Measurements from ENCODE around the gene WFDC10B. TPM values are rescaled to one million over a fixed set of nuclear protein-coding genes. Genes with fewer than 3 reads are reported as not detected.
A peak's percentile ranks its signal among the peaks of the same experiment; 100 is the strongest.
"Not testable (repeated sequence)": the region's sequence is repeated elsewhere in the genome, so short reads cannot be mapped to it uniquely, and the experiment has no call there.

The WFDC10B gene
- total RNA-seq (not detected), polyA plus RNA-seq (not detected), total RNA-seq (0 reads per million in 6 experiments)

DNA sequence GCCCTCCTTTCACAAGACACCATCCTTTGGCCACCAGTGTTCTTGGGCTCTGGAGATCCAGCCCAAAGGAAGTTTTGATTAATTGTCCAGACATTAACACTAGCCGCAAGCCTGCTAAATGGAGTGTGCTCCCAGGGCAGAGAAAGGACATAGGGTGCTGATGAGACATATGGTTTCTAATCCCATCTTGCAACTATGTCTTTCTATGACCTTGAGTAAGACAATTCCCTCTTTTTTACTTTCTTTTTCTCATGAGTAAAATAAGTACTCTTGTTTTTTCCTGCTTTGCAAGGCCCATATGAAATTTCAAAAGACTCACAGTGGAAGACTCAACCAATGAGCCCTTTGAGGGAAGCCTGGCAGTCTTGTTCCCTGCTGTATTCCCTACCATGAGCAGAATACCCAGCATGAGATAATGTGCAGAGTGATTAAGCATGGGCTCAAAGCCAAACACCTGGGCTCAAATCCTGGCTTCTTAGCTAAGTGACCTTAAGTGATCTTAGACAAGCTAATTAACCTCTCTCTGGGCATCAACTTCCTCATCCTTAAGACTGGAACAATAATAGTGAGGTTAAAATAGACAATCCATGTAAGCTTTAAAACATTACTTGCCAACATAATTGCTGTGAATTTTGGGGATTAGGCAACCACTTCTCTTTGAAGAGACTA lies at the start of gene WFDC10B:
Gene WFDC10B (minus strand): TSS at position 51 of the 669 bp plus-strand sequence. CDS start 19,027 bp downstream, outside the sequence.
- Mint-ChIP-seq H3K27me3 (peaks cover 3 to 38% (median 24%) of the 10 kb centered on the region in 5 donors), H3K4me3 (no peak within 1 kb of the TSS), H3K27ac (peak within 1 kb of the TSS in 1 of 10 donors; percentile 36), H3K36me3 (no peaks in the 10 kb centered on the region), H3K9me3 (no peaks in the 10 kb centered on the region), H3K4me1 (no peaks in the 10 kb centered on the region)
- ATAC-seq (no peak), DNase-seq (no peak)
- POLR2A ChIA-PET = no interaction called here

DNA sequence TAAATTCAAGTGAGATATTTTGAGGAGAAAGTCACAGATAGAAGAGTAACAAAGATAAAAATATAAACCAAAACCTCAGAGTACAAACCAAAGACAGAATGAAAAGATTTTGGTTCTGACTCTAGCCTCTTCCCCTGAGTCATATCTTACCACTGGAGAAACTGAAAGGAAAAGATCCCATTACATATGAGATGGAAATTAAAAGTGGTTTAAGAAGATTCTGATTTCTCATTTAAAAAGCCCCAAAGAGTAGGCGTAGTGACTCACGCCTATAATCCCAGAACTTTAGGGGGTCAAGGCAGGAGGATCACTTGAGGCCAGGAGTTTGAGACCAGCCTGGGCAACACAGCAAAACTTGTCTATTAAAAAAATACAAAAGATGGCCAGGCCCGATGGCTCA lies 47.9 kb upstream of the WFDC10B start:
- H3K4me3 Mint-ChIP-seq = no peak overlapping the region
- POLR2A ChIA-PET = no interaction called here
- DNase-seq (no peak), ATAC-seq (no peak)
- peaks cover 0 to 14% (median 4%) of the 10 kb centered on the region in 9 donors for H3K9me3 Mint-ChIP-seq
- peak overlapping the region in 1 of 10 donors; percentile 44 for H3K27ac Mint-ChIP-seq
- H3K27me3 Mint-ChIP-seq = peaks cover 3 to 21% (median 15%) of the 10 kb centered on the region in 5 donors
- no peaks in the 10 kb centered on the region for H3K4me1 Mint-ChIP-seq
- H3K36me3 Mint-ChIP-seq = peaks cover 0 to 10% (median 0%) of the 10 kb centered on the region in 3 donors

DNA sequence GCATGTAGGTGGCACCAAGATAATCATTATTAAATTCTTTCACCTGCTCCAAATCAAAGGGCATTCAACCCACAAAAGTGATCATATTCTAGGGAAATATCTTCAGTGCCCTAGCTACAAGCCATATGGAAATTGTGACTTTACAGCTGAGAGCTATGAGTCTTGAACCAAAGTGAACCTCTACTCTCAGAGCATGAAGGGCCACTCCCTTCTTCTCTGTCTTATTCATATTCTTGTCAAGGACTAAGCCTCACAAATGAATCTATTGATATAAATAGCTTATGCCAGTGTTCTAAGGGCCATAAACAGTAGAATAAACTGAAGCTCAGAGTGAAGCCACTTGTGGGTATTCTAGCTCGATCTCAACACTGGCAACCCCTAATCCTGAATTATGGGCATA lies 46.9 kb upstream of the WFDC10B start:
- Mint-ChIP-seq H3K27me3 (peaks cover 4 to 30% (median 16%) of the 10 kb centered on the region in 5 donors), H3K27ac (no peak overlapping the region), H3K4me3 (no peak overlapping the region), H3K36me3 (peaks cover 0 to 10% (median 0%) of the 10 kb centered on the region in 3 donors), H3K9me3 (peaks cover 0 to 14% (median 4%) of the 10 kb centered on the region in 9 donors), H3K4me1 (no peaks in the 10 kb centered on the region)
- POLR2A ChIA-PET = no interaction called here
- ATAC-seq = no peak
- DNase-seq = no peak

DNA sequence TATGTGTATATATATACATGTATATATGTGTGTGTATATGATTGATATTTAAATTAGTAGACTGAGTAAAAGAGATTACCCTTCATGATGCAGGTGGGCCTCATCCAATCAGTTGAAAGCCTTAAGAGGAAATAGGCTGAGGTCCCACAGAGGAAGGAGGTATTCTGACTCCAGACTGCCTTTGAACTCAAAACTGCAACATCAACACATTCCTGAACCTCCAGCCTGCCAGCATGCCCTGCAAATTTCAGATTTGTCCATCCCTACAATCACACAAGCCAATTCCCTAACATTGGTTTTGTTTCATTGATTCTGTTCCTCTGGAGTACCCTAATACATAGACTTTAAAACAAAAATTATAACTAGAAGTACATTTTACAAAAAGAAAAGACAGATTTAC lies 40.2 kb upstream of the WFDC10B start:
- Mint-ChIP-seq H3K27ac (no peak overlapping the region), H3K27me3 (peaks cover 8 to 37% (median 19%) of the 10 kb centered on the region in 5 donors), H3K4me3 (no peak overlapping the region), H3K9me3 (no peaks in the 10 kb centered on the region), H3K4me1 (no peaks in the 10 kb centered on the region), H3K36me3 (no peaks in the 10 kb centered on the region)
- no peak for ATAC-seq
- POLR2A ChIA-PET = no interaction called here
- DNase-seq = no peak

DNA sequence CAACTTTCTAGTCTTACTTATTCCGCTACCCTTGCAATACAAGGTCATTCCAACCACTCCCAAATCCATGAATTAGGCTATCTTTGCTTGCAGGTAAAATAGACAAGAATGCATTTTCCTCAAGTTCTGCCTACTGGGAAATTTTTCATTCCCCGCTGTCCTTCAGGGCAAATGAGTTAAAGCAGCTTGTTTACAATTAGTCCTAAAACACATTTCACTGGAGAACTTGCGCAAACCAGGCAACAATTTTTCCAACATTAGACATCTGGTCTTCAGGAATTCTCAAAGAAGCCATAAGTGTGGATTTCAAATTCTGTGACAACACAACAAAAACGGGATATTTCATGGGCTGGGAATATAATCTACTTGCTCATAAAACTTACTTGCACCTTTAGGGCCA lies 37.8 kb upstream of the WFDC10B start:
- ATAC-seq (no peak), DNase-seq (no peak)
- Mint-ChIP-seq H3K27me3 (peaks cover 7 to 24% (median 12%) of the 10 kb centered on the region in 5 donors), H3K9me3 (peaks cover 0 to 2% (median 0%) of the 10 kb centered on the region in 9 donors), H3K4me3 (no peak overlapping the region), H3K4me1 (no peaks in the 10 kb centered on the region), H3K36me3 (no peaks in the 10 kb centered on the region), H3K27ac (no peak overlapping the region)
- POLR2A ChIA-PET = no interaction called here

DNA sequence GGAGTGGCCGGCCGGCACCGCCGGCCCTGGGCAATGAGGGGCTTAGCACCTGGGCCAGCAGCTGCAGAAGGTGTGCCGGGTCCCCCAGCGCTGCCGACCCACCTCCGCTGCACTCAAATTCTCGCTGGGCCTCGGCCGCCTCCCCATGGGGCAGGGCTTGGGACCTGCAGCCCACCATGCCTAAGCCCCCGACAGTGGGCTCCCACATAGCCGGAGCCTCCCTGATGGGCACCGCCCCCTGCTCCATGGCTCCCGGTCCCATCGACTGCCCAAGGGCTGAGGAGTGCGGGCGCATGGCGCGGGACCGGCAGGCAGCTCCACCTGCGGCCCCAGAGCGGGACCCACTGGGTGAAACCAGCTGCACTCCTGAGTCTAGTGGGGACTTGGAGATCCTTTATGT lies 31.2 kb upstream of the WFDC10B start:
- H3K4me1 Mint-ChIP-seq = no peaks in the 10 kb centered on the region
- no peak overlapping the region for H3K27ac Mint-ChIP-seq
- no peak overlapping the region for H3K4me3 Mint-ChIP-seq
- DNase-seq (no peak), ATAC-seq (no peak)
- H3K9me3 Mint-ChIP-seq = peaks cover 0 to 28% (median 24%) of the 10 kb centered on the region in 9 donors
- H3K27me3 Mint-ChIP-seq = peaks cover 10 to 55% (median 29%) of the 10 kb centered on the region in 5 donors
- POLR2A ChIA-PET = no interaction called here
- H3K36me3 Mint-ChIP-seq = peaks cover 0 to 24% (median 3%) of the 10 kb centered on the region in 3 donors

DNA sequence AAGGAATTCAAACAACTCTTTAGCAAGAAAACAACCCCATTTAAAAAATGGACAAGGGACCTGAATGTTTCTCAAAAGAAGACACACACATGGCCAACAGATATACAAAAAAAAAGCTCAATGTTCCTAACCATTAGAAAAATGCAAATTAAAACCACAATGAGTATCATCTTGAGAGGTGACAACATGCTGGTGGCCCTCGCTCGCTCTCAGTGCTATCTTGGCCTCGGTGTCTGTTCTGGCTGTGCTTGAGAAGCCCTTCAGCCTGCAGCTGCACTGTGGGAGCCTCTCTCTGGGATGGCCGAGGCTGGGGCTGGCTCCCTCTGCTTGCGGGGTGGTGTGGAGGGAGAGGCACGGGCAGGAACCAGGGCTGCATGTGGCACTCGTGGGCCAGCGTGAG lies 30.7 kb upstream of the WFDC10B start:
- no peak for DNase-seq
- POLR2A ChIA-PET = no interaction called here
- ATAC-seq = no peak
- Mint-ChIP-seq H3K27ac (no peak overlapping the region), H3K27me3 (peaks cover 12 to 55% (median 32%) of the 10 kb centered on the region in 5 donors), H3K36me3 (peaks cover 0 to 27% (median 3%) of the 10 kb centered on the region in 3 donors), H3K4me1 (no peaks in the 10 kb centered on the region), H3K9me3 (peaks cover 0 to 31% (median 26%) of the 10 kb centered on the region in 9 donors), H3K4me3 (no peak overlapping the region)

DNA sequence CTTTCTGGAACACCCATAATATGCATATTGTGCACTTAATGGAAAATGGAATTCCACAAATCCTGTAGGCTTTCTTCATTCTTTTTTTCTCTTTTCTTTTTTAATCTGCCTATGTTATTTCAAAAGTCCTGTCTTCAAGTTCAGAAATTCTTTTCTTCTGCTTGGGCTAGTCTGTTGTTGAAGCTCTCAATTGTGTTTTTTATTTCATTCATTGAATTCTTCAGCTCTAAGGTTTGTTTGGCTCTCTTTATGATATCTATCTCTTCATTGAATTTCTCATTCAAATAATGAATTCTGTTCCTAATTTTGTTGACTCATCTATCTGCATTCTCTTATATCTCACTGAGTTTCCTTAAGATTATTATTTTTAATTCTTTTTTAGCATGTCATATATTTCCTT lies 27.4 kb upstream of the WFDC10B start:
- no peak for ATAC-seq
- POLR2A ChIA-PET = no interaction called here
- Mint-ChIP-seq H3K27me3 (peaks cover 9 to 49% (median 29%) of the 10 kb centered on the region in 5 donors), H3K27ac (no peak overlapping the region), H3K4me1 (no peaks in the 10 kb centered on the region), H3K9me3 (peaks cover 0 to 33% (median 30%) of the 10 kb centered on the region in 9 donors), H3K36me3 (peaks cover 0 to 27% (median 3%) of the 10 kb centered on the region in 3 donors), H3K4me3 (no peak overlapping the region)
- no peak for DNase-seq

DNA sequence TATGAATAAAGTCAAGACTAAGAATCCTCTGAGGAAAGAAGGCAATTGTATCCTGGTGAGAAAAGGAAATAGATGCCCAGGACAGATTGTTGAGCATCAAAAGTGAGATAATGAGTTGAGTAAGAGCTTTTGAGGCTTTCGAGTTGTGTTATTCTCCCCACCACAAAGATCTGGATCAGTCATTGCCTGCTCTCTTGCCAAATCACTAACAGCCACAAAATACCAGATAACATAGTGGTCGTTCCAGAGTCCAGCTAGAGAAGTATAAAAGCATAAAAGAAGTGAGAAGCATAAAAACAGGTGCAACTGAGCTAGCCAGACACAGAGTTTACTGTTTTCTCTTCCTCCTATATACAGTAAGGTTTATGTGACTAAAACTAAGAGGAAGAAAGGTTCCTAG lies 22.2 kb upstream of the WFDC10B start:
- peak overlapping the region in 1 of 10 donors; percentile 79 for H3K27ac Mint-ChIP-seq
- ATAC-seq = no peak
- H3K27me3 Mint-ChIP-seq = peaks cover 4 to 47% (median 17%) of the 10 kb centered on the region in 5 donors
- POLR2A ChIA-PET = no interaction called here
- H3K4me3 Mint-ChIP-seq = no peak overlapping the region
- peaks cover 0 to 12% (median 2%) of the 10 kb centered on the region in 3 donors for H3K36me3 Mint-ChIP-seq
- peaks cover 0 to 21% (median 15%) of the 10 kb centered on the region in 9 donors for H3K9me3 Mint-ChIP-seq
- no peaks in the 10 kb centered on the region for H3K4me1 Mint-ChIP-seq
- DNase-seq = no peak

DNA sequence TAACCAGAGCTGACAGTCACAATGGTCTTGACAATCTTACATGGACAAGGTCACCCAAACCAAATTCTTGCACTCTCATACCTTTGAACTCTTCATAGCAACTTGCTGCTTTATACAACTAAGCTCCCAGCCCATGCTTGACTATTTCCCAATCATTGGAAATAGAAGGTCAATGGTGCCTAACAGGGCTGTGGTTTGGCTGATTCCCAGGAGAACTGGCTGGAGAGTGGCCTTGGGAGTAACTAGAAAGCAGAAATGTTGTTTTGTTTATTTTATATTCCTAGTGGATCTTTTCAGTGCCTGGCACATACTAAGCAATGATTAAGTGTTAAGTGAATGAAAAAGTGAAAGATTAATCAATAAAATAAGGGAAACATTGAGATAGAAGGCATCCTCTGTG lies 20.3 kb upstream of the WFDC10B start:
- ATAC-seq = no peak
- no peak overlapping the region for H3K4me3 Mint-ChIP-seq
- POLR2A ChIA-PET = no interaction called here
- H3K27ac Mint-ChIP-seq = no peak overlapping the region
- peaks cover 0 to 5% (median 0%) of the 10 kb centered on the region in 9 donors for H3K9me3 Mint-ChIP-seq
- no peak for DNase-seq
- no peaks in the 10 kb centered on the region for H3K36me3 Mint-ChIP-seq
- peaks cover 4 to 34% (median 10%) of the 10 kb centered on the region in 5 donors for H3K27me3 Mint-ChIP-seq
- no peaks in the 10 kb centered on the region for H3K4me1 Mint-ChIP-seq

DNA sequence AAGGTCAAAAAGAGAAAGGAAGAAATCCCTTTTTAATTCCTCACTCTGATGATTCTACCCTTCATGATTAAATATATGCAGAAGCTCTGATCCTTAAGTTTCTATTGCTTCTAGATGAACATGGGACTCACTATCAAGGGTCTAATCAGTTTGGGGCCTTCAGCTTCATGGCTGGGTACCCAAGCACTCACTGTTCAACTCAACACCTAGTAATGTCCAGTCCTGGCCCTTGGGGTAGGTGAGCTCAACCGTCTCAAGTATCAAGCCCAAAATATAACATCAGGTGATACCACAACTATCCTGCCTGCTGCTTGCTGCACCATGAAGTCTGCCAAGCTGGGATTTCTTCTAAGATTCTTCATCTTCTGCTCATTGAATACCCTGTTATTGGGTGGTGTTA lies 17.2 kb upstream of the WFDC10B start, which contains the start of gene SPINT4:
Gene SPINT4 (plus strand): TSS at position 301 of the 400 bp plus-strand sequence. CDS start 21 bp downstream, at position 322.
- ATAC-seq (no peak), DNase-seq (no peak)
- Mint-ChIP-seq H3K27me3 (peaks cover 4 to 45% (median 18%) of the 10 kb centered on the region in 5 donors), H3K4me3 (no peak within 1 kb of the TSS), H3K36me3 (peaks cover 0 to 2% (median 0%) of the 10 kb centered on the region in 3 donors), H3K27ac (no peak within 1 kb of the TSS), H3K9me3 (peaks cover 0 to 7% (median 2%) of the 10 kb centered on the region in 9 donors), H3K4me1 (no peaks in the 10 kb centered on the region)
- POLR2A ChIA-PET = no interaction called here

DNA sequence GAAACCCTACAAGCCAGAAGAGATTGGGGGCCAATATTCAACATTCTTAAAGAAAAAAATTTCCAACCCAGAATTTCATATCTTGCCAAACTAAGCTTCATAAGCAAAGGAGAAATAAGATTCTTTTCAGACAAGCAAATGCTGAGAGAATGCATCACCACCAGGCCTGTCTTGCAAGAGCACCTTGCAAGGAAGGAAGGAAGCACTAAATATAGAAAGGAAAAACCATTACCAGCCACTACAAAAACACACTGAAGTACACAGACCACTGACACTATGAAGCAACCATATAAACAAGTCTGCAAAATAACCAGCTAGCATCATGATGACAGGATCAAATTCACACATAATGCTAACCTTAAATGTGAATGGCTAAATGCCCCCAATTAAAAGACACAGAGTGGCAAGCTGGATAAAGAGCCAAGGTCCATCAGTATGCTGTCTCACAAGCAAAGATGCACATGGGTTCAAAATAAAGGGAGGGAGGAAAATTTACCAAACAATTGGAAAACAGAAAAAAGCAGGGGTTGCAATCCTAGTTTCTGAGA lies 11.4 kb upstream of the WFDC10B start:
- H3K4me3 Mint-ChIP-seq = peak overlapping the region in 2 of 10 donors; percentile 12 to 26

DNA sequence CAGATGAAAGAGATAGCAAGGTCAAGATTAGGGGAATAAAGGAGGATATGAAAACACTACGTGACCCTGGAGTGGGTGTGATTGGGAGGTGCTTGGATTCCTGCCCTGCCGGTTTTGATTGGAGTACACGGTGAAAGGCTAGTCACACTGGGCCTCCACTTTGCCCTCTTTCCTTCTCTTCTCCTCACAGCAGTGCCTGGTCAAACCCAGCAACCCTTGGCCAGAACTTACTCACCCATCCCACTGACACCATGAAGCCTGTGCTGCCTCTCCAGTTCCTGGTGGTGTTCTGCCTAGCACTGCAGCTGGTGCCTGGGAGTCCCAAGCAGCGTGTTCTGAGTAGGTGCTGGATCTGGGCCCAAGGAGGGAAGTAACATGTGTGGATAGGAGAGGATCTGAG lies 2.9 kb downstream of the WFDC10B start, which contains the start of gene WFDC13:
Gene WFDC13 (plus strand): TSS at position 166 of the 400 bp plus-strand sequence. CDS start 86 bp downstream, at position 252.
- DNase-seq = no peak
- Mint-ChIP-seq H3K4me3 (no peak within 1 kb of the TSS), H3K4me1 (no peaks in the 10 kb centered on the region), H3K36me3 (no peaks in the 10 kb centered on the region), H3K9me3 (no peaks in the 10 kb centered on the region), H3K27me3 (peaks cover 2 to 19% (median 15%) of the 10 kb centered on the region in 5 donors), H3K27ac (no peak within 1 kb of the TSS)
- ATAC-seq = no peak
- POLR2A ChIA-PET = no interaction called here

More for the DNA sequence above, 11.4 kb upstream of the WFDC10B start:
- ATAC-seq, H3K36me3 Mint-ChIP-seq, POLR2A ChIA-PET: not testable (repeated sequence)
- Mint-ChIP-seq H3K27ac (peak overlapping the region in 1 of 10 donors; percentile 37), H3K4me1 (peaks cover 0 to 18% (median 4%) of the 10 kb centered on the region in 4 donors), H3K9me3 (peaks cover 0 to 18% (median 8%) of the 10 kb centered on the region in 9 donors), H3K27me3 (peaks cover 0 to 34% (median 8%) of the 10 kb centered on the region in 5 donors)
- DNase-seq = peak in 1 of 10 donors; percentile 2

All from naive thymus-derived CD8-positive, alpha-beta T cell (primary cell).